Pulmonary artery endothelial cell (primary cell): ENCODE data around the gene NME5. TPM values are rescaled to one million over a fixed set of nuclear protein-coding genes. Genes with fewer than 3 reads are reported as not detected.

Source experiments
- DNase-seq: peaks from one replicate; pipeline ENCODE4 v3.0.0-alpha.2; 2011; ENCODE audit warnings: low read depth, low spot score
- total RNA-seq: library from RNA; depleted of rRNA; stranded (reverse); fragments of >200 nt; gene quantifications from 2 replicates; pipeline ENCODE4 v1.2.3, GENCODE V29; 2014

The NME5 gene
- total RNA-seq, 1 donor from 2014 or later, result 1.1 TPM

DNA sequence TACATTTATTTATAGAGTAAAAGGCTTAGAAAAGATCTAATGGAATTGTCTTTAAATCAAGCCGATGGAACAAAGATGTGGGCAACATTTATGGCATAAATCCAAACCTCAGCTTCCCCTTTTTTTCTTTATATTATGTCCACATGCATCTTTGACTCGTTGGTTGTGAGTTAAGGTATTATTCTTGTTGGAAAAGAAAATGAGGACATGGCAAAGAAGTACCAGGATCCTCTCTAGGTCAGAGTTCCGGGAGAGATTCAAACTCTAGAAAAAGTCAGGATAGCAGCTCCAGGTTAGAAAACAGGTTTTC, 508 bp upstream of the NME5 start:
- DNase-seq, result no peak

DNA sequence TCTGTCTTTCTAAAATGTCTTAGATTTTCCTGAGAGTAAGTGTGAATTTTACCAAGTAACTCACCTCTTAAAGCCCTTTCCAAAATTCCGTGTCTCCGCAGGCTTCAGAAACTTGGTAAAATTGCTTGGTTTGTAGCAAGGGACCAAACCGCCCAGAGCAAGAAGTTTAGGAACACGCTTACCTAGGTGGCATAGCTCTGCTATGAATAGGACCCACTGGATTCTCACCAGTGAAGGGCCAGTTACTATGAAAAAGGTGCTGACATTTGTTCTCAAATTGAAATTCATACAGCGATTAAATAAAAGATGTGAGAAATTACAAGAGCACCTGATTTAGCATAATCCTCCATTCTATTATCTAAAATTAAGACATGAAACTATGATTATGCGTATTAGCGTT, 6.7 kb downstream of the NME5 start:
- DNase-seq, result no peak

DNA sequence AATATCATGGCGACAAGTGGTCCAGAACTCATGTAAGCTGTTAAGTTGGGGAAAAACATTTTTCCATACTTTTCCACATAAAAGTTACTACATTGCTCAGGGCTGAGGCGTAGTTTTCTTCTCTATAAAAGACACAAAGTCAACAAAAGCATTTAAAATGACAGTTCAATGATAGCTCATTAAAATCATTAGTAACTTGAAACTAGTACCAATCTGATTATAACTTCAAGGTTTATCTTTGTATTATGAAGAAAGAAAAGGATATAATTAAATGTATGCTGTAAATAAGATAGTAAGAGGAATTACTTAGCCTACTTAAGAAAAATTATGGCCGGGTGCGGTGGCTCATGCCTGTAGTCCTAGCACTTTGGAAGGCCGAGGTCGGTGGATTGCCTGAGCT, 9.9 kb downstream of the NME5 start:
- DNase-seq, result no peak

DNA sequence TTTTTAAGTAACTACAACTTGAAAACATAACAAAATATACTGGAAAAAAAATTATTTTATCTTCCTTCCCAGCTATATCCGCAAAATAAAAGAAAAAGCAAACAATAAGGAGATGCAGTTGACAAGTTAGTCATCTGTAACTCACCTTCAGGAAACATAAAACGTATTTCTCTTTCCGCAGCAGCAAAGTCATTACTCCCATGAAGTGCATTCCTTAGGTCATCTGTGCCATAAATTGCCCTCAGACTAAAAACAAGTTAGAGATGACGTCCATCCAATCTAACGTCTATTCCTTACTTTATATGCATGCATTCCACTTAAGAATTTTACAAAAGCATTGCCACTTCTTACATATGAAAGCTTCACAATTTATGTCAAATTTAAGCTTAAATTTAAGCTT, 10.9 kb downstream of the NME5 start:
- no peak for DNase-seq

DNA sequence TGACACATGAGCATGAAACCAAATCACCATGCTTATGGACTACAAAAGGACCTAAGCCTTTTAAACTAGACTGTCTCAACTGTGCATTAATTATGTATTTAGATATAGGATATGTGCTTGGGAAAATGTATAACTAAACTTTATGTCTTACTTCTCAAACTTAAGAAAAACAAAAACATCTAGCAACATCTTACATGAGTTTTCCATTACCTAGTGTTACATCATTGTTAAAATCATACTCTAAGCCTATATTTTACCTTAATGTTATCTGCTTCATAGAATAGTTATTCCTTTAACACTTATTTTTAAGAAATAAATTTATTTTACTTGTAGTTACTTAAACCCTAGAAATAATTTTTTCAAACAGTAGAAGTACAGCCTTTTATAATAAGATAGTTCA, 24.0 kb downstream of the NME5 start:
- no peak for DNase-seq

DNA sequence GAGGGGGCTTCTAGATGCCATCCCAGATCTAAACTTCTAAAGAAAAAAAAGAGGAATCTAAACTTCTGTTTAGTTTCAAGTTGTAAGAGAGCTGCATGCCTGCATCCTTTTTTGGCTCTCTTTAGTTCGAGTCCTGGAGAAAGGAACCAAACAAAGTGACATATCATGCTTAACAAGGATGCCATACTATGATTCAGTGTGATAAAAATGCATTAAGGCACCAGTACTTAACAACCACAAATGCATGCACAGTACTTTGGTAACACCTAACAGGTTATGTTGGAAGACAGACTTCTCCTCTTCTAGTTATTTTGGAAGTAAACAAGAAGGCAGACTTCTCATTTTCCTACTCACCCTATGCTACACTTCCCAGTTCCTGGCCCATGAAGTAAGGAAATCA, 27.3 kb downstream of the NME5 start:
- DNase-seq, result no peak

DNA sequence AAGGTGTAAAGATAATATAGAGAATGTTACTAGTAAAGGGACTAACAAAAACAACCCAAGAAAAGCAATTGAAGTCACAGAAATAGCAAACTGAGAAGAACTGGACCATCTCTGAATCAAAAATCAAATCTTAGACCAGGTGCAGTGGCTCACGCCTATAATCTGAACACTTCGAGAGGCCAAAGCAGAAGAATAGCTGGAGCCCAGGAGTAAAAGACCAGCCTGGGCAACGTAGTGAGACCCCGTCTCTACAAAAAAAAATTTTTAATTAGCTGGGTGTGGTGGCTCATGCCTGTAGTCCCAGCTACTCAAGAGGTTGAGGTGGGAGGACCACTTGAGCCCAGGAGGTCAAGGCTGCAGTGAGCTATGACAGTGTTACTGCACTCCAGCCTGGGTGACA, 28.0 kb downstream of the NME5 start:
- DNase-seq, result no peak

DNA sequence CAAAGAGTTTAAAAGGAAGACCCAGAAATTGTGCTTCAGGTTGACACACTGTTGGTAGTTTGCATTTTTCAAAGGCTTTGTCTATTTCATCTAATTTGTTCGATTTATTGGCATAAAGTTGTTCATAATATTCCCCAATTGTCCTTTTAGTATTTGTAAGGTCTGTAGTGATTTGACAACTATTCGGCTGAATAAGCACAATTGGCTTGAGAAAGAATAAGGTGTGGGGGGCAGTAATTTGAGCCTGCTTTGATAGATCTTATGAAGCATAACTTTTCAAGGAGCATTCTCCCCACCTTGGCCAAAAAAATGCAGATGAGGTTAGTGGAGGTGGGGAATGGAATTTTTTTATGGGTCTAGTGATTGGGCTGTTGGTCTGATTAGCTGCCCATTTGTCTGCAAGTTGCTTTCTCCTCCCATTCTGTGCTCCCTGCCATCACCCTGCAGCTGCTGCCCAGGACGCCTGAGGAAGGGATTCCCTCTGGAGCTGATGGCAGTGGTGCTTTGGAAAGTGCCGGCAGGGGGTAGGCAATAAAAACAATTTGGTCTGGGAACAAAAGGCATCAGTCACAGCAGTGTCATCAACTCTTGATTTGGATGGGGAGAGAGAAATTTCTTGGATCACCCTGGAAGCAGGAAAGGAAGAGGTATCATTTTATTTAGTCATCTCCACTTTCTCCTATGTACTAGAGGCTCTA, 28.8 kb downstream of the NME5 start:
- no peak for DNase-seq

DNA sequence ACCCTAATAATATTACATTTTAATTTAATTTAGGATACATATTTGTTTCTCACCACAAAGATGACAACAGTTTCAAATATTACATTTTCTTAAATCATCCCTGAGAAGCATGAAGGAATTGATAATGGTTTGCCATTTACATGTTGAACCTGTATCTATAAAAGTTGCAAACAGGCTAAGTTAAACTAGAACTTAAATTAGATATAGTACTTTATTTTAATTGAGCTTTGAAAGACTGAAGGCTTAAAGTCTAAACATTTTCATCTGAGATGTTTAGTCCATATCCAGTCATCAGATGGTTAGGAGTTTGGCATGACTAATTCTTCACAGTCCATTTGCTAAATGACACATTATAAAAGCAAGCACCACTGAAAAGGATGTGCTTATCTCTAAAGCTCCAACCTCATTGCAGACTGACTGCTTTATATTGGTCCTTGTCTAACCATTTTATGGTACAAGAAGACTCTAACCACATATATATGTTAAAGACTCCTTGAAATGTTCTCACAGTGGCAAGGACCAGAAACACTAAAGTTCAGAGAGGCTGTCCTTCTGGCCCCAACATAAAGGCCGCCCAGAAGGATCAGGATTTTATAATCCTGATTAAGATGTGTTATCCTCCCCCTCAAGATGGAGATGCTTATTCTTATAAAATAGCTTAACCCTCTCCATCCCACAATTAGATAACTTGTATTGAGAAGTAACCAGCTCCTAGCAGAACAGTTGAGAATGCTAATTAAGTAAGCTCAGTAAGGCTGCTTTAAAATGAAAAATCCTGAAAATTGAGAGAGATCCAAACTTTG, 29.6 kb downstream of the NME5 start:
- DNase-seq, result no peak

DNA sequence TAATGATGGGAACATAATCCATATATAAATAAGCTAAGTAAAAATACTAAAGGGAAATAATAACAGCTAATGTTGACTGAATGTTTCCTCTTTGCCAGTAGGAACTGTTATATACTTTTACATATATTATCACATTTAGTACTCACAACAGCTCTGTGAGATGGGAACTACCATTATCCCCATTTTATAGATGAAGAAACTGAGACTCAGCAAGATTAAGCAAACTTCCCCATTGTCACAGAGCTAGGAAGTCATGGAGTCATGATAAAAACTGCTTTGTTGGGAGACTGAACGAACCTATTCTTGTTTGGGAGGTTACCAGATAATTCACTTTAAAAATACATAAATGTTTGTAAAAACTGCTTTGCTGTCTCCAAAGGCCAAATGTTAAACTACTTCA, 32.0 kb downstream of the NME5 start:
- DNase-seq, result no peak

DNA sequence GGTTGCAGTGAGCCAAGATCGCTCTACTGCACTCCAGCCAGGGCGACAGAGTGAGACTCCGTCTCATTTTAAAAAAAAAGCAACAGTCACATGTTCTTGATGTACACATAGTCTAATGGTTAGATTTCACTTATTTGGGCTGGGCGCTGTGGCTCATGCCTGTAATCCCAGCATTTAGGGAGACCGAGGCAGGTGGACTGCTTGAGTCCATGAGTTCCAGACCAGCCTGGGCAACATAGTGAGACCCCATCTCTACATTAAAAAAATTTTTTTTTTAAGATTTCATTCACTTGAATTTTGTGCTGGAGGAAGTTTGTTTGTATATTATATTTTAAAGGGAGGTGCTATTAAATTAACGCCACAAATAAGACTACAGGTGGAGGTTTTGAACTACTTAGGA, 33.5 kb downstream of the NME5 start:
- no peak for DNase-seq

DNA sequence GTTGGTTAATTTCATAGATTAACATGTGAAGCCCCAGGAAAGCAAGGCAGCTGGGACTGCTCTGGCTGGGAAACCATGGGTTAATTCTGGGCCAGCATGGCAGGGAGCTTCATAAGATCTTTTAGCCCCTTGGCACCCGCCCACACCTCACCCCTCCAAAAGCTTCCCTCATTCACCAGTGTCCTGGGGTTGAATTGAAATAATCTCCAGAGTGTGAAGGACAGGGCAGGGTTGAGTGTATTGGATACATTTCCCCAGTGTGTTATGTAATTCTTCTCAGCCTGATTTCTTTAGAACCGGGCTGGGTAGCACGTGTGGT, 36.0 kb downstream of the NME5 start:
- no peak for DNase-seq

DNA sequence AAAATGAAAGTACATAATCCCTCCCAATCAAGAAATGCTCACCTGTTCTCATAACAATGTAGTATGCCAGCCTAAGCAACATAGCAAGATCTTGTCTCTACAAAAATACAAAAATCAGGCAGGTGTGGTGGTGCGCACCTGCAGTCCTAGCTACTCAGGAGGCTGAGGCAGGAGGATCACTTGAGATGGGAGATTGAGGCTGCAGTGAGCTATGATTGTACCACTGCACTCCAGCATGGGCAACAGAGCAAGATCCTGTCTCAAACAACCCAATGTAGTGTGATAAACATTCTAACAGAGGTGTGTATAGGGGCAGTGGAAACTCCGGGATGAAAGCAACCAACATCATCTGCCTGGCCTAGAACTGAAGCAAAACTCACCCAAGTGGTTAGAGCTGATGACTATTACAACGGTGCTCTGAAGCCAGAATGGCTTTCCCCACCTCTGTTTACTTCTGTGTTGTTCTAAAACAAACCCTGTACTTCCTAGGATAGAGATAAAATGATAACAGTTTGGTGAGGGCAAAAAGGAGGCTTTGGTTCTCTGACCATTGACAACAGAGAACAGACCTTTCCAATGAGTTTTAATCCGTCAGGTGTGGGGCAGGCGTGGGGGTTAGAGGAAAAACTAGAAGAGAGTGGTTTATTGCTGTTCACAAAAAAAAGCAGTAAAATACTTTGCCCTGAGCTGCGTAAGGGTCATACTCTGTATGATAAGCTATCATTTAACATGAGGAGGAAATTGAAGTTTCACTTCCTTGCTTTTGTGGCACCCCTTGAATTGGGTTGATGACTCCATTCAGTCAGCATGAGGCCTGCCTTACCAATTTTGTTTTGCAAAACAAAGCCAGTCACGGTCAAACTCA, 36.5 kb downstream of the NME5 start:
- no peak for DNase-seq

DNA sequence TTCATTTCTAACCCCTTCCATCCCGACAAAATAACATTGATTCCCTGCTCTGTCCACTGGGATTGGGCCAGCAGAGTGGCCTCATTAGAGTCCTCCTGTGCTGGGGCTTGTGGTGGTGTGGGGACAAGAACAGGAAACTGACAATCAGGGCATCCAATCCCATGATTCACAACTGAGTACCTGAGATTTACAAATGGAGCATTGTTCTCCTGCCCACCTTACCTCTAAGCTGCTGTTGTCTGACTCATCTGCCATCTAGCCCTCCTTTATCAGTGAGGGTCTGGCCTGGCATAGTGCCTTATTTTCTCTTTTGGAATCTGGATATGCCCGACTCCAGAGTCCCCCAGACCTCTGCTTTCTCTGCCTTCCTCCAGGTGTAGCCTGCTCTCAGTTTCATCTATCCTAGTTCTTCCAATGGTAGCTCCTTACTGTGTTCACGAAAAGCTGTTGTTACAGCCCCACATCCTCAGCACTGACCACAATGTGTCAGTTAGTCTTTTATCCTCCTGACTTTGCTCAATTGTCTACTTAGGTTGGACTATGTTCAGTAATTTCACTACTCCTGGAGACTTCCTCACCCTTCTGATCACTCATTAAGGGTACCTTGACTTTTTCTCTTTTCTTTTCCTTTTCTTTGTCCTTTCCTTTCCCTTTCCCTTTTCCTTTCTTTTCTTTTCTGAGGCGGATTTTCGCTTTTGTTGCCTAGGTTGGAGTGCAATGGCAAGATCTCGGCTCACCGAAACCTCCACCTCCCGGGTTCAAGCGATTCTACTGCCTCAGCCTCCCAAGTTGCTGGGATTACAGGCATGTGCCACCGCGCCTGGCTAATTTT, 42.0 kb downstream of the NME5 start:
- DNase-seq, result no peak

DNA sequence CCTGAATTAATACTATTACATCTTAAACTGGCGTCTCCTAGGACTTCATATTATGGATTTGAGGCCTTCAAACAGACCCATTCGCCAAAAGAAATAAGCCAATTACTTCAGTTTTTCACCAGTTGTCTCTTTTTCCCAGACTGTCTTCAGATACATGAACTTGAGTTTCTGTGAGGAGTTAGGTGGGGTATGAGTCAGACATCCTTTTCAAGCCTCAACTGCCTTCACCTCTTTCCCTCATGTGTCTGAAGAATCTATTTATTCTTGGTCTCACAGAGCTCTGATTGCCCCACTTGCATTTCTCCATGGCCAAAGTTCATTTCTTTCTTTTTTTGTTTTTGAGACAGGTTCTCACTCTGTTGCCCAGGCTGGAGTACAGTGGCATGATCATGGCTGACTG, 42.9 kb downstream of the NME5 start:
- no peak for DNase-seq

DNA sequence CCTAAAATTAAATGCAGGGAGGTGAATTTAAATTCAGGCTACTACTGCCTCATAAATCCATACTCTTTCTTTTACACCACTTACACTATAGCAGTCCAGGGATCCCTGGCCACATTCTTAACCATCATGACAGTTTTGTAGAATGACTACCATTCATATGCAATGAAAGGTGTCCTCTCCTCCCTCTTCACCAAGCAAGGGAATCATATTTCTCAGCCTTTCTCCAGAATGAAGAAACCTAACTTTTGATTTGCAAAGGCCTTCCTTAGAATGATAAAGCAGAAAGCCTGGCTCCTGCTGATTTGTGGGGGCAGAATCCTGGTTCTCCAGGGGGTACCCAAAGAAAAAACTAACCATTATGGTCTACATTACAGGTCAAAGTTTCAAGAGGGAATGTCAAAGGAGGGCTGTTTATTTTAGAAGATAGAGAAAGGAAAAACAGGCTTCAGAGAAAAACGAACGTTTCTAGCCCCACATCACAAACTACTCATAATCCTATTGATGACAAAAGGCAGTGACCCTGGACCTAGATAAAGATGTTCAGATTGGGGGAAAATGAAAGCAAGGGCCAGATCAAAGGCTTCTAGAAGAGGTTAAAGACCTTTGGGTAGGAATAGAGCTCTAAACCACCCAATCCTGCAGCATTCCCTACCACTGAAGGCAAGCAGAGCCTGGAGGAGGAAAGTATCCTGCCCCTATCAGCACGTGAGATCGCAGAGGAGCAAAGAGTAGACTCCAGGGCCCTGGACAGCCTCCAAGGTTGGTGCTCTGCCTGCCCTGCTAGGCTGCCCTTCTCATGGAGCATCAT, 43.9 kb downstream of the NME5 start:
- no peak for DNase-seq

DNA sequence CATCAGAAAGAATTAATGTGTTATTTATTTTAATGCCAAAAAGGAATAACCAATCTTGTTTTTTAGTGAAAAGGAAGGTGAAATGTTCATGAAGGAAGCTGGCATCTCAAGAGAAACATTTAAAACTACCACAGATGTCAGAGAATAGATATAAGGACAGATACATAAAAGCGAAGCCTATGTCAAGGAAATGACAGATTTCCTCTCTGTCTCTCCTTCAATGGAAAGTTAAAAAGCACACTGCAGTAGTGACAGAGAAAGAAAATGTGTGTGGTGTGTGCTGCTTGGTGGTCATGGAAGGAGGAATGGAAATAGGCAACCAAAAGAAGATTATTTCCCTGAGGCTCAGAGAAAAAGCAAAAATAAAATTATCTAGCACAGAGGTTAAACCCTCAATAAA, 46.2 kb downstream of the NME5 start:
- DNase-seq, result no peak

DNA sequence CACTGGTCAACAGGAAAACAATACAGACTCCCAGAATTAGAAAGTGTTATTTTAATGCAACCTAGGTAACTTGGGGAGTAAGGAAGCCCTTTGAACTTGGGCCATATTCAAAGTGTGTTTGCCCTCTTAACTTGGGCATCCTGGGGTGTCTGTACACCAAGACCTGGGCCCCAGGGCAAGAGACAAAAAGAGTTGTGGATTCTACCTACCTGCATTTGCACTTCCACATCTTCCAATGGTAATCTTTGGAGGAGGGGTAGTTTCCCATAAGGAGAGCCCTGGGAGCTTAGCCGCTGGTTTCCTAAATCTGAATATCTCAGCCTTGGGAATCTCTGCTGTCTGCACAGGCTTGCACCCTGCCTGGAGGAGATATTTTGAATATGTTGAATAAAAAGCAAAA, 46.9 kb downstream of the NME5 start:
- no peak for DNase-seq

DNA sequence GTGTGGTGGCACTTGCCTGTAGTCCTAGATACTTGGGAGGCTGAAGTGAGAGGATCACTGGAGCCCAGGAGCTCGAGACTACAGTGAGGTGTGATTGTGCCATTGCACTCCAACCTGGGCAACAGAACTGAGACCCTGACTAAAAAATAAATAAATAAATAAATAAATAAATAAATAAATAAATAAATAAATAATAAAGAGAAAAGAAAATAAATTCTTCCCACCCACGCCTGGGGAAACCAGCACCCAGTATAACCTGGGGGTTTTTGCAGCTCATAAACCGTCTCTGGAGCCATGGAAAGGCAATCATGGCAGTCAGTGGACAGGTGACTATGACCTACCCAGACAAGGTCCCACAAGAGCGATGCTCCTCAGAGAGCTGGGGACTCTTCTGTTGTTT, 47.5 kb downstream of the NME5 start:
- DNase-seq, result no peak

DNA sequence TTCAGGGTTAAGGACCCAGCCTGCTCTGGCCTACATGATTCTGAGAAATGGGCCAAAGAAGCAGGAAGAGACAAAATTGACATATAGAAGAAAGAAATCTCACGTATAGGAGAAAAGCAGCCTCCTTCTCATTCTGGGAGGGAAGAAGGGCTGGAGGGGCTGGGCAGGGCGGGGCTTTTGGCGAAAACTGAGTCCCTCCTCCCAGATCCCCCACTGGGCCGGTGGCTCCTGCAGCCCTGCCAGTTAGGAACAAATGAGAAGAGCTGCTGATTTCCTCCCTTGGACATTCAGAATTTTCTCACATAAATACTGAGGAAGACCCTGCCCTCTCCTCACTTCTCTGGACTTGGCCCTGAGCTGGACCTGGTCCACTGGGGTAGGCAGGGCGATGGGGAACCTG, 55.5 kb downstream of the NME5 start, which contains the start of gene WNT8A:
WNT8A (plus strand) TSS at position 332 of the 400 bp plus-strand sequence. CDS start 95 bp downstream, outside the sequence.
- no peak for DNase-seq

DNA sequence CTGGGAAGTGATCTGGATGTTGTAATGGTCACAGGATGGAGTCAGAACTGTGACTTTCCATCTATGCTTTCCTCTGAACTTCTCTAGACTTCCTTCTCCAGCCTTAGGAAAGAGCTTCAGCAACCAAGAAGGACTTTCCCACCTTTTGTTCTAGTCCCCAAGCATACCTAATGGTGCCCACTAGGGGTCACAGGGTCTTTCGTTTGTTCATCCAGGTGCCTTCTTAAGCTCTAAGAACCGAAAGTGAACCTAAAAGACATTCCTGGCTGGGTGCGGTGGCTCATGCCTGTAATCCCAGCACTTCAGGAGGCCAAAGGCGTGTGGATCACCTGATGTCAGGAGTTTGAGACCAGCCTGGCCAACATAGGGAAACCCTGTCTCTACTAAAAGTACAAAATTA, 57.2 kb downstream of the NME5 start:
- DNase-seq, result no peak
